ENCODE data around the gene PLEKHA4. TPM values are rescaled to one million over a fixed set of nuclear protein-coding genes. Genes with fewer than 3 reads are reported as not detected.

Gene PLEKHA4
- total and polyA plus RNA-seq, 2 experiments from 2014 or later: 12.2 to 12.3 TPM

DNA sequence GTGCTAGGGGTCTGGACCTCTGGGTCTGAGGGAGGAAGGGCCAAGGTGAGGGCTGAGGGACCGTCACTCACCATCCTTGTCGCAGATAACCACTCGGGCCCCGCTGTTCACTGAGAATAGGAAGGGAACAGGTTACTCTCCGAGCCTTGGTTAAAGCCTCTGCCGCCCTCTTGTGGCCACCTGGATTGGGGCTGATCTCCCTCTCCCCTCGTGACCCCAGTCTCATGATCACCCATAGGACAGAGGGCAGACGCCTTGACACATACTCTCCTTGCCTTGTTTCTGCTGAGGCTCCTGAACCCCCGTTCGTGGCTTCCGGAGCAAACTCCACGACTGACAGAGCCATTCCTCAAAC lies 32.7 kb downstream of the PLEKHA4 start:
- Histone ChIP-seq H3K79me2 (replicated peaks; ENCODE audit: insufficient read depth) (no peaks in the 10 kb centered on the region), H3K27ac (ENCODE audit: low read depth) (peak overlapping the region; percentile 91), H3K27me3 (ENCODE audit: insufficient read depth) (no peaks in the 10 kb centered on the region), H3K4me3 (peak overlapping the region; percentile 61), H3K4me1 (ENCODE audit: insufficient read depth) (peaks cover 3% of the 10 kb centered on the region; the same call in 1 of the 2 replicates), H4K20me1 (replicated peaks; ENCODE audit: insufficient read depth) (no peaks in the 10 kb centered on the region), H2AFZ (peak overlapping the region; percentile 83), H3K36me3 (ENCODE audit: insufficient read depth) (no peaks in the 10 kb centered on the region), H3F3A (replicated peaks; ENCODE audit: low read depth) (peaks cover 8% of the 10 kb centered on the region), H3K4me2 (peak overlapping the region; percentile 84), H3K9me2 (ENCODE audit: insufficient read depth) (no peaks in the 10 kb centered on the region)
- H3K9me3 Mint-ChIP-seq: no peaks in the 10 kb centered on the region; the same call in 2 of the 3 replicates
- H3K27ac Mint-ChIP-seq: peak overlapping the region; percentile 95
- peak; percentile 84 to 99 for TF ChIP-seq CTCF (conservative IDR thresholded peaks at IDR 0.05; ENCODE audit: low read depth in 2 of 2)
- no peak for TF ChIP-seq EZH2 (IDR thresholded peaks at IDR 0.05; ENCODE audit: low read depth, unreplicated experiment)
- peaks cover 22% of the 10 kb centered on the region for H3K27me3 Mint-ChIP-seq (ENCODE audit: insufficient read depth, low read depth, poor library complexity)
- peaks cover 22% of the 10 kb centered on the region for H3K36me3 Mint-ChIP-seq (ENCODE audit: low read depth)
- peaks cover 18% of the 10 kb centered on the region for H3K4me1 Mint-ChIP-seq
- DNase-seq (ENCODE audit: low spot score): peak; percentile 98
- peak; percentile 78 for ATAC-seq
- peak overlapping the region; percentile 85 for H3K4me3 Mint-ChIP-seq

GRCh38 chr19:48833977-48834376 lies 34.4 kb downstream of the PLEKHA4 start:
- H3K36me3 ChIP-seq (ENCODE audit: insufficient read depth): no peaks in the 10 kb centered on the region
- Mint-ChIP-seq H3K27ac (no peak overlapping the region; the same call in 1 of the 2 replicates), H3K4me1 (peaks cover 18% of the 10 kb centered on the region), H3K4me3 (peak overlapping the region; percentile 50; the same call in 1 of the 3 replicates), H3K36me3 (ENCODE audit: low read depth) (peaks cover 22% of the 10 kb centered on the region), H3K9me3 (no peaks in the 10 kb centered on the region; the same call in 1 of the 3 replicates), H3K27me3 (ENCODE audit: insufficient read depth, low read depth, poor library complexity) (peaks cover 24% of the 10 kb centered on the region)
- no peak overlapping the region for H2AFZ ChIP-seq
- DNase-seq (ENCODE audit: low spot score): peak; percentile 54
- H3K27ac ChIP-seq (ENCODE audit: low read depth): no peak overlapping the region
- H3K79me2 ChIP-seq (replicated peaks; ENCODE audit: insufficient read depth): no peaks in the 10 kb centered on the region
- H3K4me1 ChIP-seq (ENCODE audit: insufficient read depth): peaks cover 3% of the 10 kb centered on the region; the same call in 1 of the 2 replicates
- no peak overlapping the region for H3K4me3 ChIP-seq
- no peaks in the 10 kb centered on the region for H3K27me3 ChIP-seq (ENCODE audit: insufficient read depth)
- H3F3A ChIP-seq (replicated peaks; ENCODE audit: low read depth): peaks cover 8% of the 10 kb centered on the region
- H3K9me2 ChIP-seq (ENCODE audit: insufficient read depth): no peaks in the 10 kb centered on the region
- 0 out of 2 replicates have a peak overlapping the region, but pooled peaks have one; percentile 27 for H3K4me2 ChIP-seq
- no peaks in the 10 kb centered on the region for H4K20me1 ChIP-seq (replicated peaks; ENCODE audit: insufficient read depth)
- no peak for ATAC-seq
- no peak for TF ChIP-seq CREB1 (CRISPR knock-in tag; IDR thresholded peaks at IDR 0.05; ENCODE audit: low read depth)
- no peak for TF ChIP-seq ZNF462 (CRISPR knock-in tag; IDR thresholded peaks at IDR 0.05)
- no peak for TF ChIP-seq CTCF (conservative IDR thresholded peaks at IDR 0.05; ENCODE audit: low read depth in 2 of 2)
- no peak for TF ChIP-seq POLR2AphosphoS5 (IDR thresholded peaks at IDR 0.05; ENCODE audit: low read depth)
- no peak for TF ChIP-seq REST (IDR thresholded peaks at IDR 0.05; ENCODE audit: unreplicated experiment)
- no peak for TF ChIP-seq JUNB (IDR thresholded peaks at IDR 0.05; ENCODE audit: unreplicated experiment)
- no peak for TF ChIP-seq EZH2 (IDR thresholded peaks at IDR 0.05; ENCODE audit: low read depth, unreplicated experiment)
